A673 (cell line): Measurements from ENCODE around the gene EXD3.

ENCODE experiments used
- EZH2 ChIP-seq: fragments of 200-600 bp; sonication (generic); IDR thresholded peaks from 2 replicates; pipeline ENCODE4 v1.6.1; 2017; ENCODE audit warnings: borderline replicate concordance, low read depth, mild to moderate bottlenecking, mixed read lengths, antibody characterized with exemption, low read length; ENCODE audit not compliant: poor library complexity, severe bottlenecking
- TF ChIP-seq, protein P1 (sequence below): fragments of 300-800, 200-600 bp; sonication (generic); conservative IDR thresholded peaks from 2 replicates; pipeline ENCODE4 v1.5.1; 2017; ENCODE audit warnings: low read depth, mild to moderate bottlenecking, antibody characterized with exemption, low read length, moderate library complexity, mixed read lengths

DNA sequence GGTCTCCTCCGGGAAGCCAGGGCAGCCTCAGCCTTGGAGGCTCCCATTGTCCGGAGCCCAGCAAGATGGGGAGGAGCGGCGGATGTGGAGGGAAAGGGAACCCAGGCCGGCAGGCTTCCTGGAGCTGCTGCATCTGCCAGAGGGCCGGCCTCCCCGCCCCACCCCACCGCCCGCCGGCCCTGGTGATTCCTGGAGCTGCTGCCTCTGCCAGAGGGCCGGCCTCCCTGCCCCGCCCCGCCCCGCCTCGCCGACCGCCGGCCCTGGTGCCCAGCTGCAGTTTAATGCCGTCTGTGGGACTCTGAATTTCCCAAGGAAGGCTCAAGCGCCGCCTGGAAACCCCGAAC lies 31.6 kb downstream of the EXD3 start:
- TF ChIP-seq, protein P1, sequence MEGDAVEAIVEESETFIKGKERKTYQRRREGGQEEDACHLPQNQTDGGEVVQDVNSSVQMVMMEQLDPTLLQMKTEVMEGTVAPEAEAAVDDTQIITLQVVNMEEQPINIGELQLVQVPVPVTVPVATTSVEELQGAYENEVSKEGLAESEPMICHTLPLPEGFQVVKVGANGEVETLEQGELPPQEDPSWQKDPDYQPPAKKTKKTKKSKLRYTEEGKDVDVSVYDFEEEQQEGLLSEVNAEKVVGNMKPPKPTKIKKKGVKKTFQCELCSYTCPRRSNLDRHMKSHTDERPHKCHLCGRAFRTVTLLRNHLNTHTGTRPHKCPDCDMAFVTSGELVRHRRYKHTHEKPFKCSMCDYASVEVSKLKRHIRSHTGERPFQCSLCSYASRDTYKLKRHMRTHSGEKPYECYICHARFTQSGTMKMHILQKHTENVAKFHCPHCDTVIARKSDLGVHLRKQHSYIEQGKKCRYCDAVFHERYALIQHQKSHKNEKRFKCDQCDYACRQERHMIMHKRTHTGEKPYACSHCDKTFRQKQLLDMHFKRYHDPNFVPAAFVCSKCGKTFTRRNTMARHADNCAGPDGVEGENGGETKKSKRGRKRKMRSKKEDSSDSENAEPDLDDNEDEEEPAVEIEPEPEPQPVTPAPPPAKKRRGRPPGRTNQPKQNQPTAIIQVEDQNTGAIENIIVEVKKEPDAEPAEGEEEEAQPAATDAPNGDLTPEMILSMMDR: no peak
- TF ChIP-seq EZH2: no peak
